GM13977 (cell line): ENCODE results near the gene LIPT1.
A peak's percentile ranks its signal among the peaks of the same experiment; 100 is the strongest.

ENCODE experiments used
- DNase-seq: peaks from one replicate; pipeline ENCODE4 v3.0.0; 2012; ENCODE audit warnings: low spot score
- in situ Hi-C: fragments of 300-500 bp; cut with MboI; formaldehyde crosslinking; loops from one replicate; pipeline ENCODE4 v1.12.0; 2022; ENCODE audit warnings: low sequenced_read_pairs, low pct_unique_long_range_greater_than_20kb, mixed read lengths, inconsistent platforms; ENCODE audit not compliant: unreplicated experiment
- TF ChIP-seq, protein P1 (sequence below): IDR thresholded peaks from 2 replicates; pipeline ENCODE4 v1.5.1; 2012; ENCODE audit warnings: mild to moderate bottlenecking, control low read depth; ENCODE audit not compliant: insufficient read depth; ENCODE audit errors: extremely low read depth, missing control alignments

The LIPT1 gene

GRCh38 chr2:99139003-99139402 lies 15.8 kb upstream of the LIPT1 start:
- TF ChIP-seq, protein P1, sequence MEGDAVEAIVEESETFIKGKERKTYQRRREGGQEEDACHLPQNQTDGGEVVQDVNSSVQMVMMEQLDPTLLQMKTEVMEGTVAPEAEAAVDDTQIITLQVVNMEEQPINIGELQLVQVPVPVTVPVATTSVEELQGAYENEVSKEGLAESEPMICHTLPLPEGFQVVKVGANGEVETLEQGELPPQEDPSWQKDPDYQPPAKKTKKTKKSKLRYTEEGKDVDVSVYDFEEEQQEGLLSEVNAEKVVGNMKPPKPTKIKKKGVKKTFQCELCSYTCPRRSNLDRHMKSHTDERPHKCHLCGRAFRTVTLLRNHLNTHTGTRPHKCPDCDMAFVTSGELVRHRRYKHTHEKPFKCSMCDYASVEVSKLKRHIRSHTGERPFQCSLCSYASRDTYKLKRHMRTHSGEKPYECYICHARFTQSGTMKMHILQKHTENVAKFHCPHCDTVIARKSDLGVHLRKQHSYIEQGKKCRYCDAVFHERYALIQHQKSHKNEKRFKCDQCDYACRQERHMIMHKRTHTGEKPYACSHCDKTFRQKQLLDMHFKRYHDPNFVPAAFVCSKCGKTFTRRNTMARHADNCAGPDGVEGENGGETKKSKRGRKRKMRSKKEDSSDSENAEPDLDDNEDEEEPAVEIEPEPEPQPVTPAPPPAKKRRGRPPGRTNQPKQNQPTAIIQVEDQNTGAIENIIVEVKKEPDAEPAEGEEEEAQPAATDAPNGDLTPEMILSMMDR, result no peak
- no peak for DNase-seq
- in situ Hi-C loops, result no loop called here

DNA sequence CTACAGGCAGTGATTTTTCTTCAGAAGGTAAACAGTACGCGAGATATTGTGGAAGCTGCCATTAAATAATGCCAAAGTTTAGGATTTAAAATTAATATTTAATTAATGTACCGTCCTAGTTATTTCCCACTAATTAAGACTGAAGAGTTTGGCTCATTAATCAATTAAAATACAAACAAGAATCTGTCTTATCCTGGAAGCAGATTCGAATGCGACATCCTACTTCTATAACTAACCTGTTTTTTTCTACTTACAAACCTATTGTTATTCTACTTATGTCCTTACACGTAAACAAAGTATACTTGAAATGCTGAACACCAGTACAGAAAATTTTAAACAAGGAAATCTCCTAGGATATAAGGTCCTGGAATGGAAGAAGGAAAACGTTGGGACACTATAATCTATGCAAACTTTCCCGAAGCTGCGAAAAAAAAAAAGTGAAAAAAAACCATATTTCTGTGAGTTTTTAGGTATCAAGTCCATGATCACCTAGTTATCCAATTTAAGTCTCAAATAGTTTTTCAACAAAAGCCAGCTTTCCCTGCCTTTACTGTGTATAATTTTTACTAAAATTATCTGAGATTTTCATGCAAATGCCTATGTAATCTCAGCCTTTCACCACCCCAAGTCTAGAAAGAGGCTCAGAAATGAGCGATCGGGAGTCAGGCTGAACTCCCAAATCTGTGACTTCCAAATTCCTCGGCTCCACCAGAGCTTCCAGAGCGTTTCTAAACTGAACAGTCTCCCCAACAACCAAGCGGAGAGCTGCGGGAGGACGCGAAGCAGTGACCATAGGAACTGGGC lies 14.5 kb upstream of the LIPT1 start:
- TF ChIP-seq, protein P1, result no peak
- in situ Hi-C loops, result no loop called here
- DNase-seq, result no peak

GRCh38 chr2:99140860-99141109 lies 14.0 kb upstream of the LIPT1 start:
- no peak for DNase-seq
- TF ChIP-seq, protein P1, result no peak
- in situ Hi-C loops, result no loop called here

GRCh38 chr2:99141110-99142108 lies 13.4 kb upstream of the LIPT1 start, which contains the start of gene C2orf15:
Gene C2orf15 (plus strand): TSS chr2:99141707. CDS start chr2:99150559, 8,852 bp downstream.
- in situ Hi-C loops, result no loop called here
- TF ChIP-seq, protein P1, result no peak
- DNase-seq, result peak; percentile 92

DNA sequence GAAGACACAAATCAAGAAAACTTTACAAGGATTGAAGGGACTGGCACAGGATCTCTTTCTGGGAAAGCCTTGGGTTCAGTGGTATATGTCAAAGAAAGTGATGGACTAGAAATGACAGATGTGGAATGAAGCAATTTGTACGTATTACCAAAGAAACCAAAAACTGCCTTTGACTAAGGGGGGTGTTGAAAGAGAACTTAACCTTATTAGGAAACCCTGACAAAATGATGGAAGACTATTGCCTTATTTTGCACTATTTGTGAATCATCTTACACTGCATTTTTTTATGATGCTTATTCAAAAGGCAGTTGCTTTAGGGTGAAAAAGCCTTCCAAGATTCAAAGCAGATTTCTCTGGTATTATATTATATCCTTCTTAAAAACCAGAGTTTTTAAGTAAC lies 4.1 kb upstream of the LIPT1 start:
- TF ChIP-seq, protein P1, result no peak
- no peak for DNase-seq
- in situ Hi-C loops, result no loop called here

DNA sequence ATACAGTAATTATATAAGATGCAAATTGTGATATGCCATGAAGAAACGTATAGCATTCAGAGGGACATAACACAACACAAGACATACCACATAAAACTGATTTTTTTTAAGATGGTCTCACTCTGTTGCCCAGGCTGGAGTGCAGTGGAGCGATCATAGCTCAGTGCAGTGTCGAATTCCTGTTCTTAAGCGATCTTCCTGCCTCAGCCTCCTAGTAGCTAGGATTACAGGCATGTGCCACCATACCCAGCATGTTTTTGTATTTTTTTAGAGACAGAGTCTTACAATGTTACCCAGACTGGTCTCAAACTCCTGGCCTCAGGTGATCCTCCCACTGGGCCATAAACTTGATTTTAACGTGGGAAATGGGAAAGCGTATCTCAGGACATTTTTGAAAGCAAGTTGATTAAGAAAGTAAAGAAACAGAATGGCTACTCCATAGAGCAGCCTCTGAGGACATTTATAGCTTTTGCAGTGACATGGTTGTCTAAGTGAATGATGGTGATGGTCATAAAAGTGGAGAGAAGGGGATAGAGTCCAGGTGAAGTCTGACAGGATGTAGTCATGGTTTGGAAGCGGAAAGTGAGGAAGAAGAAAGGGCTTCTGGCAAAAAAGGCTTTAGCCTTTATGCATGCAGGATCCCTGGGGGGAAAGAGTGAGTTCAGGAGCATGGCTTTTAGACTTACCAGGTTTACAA lies 2.4 kb upstream of the LIPT1 start:
- DNase-seq, result no peak
- TF ChIP-seq, protein P1, result no peak
- in situ Hi-C loops, result no loop called here
